ENCODE measurements around the gene PLN.

PLN gene

DNA sequence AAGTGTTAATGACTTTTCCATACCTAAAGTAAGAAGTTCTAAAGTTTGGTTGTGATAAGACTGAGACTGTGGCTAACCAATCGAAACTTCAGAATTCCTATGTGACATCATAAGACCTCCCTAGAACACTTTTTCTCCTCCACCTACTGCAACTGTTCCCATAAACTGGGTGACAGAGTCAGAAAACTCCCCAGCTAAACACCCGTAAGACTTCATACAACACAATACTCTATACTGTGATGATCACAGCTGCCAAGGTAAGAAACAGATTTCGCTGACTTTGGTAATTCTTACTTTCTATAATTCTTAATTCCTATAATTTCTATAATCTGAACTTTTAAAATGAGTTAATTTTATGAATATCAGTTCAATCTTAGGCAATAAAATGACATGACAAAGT is at the start of gene PLN:
Gene PLN (plus strand): TSS at position 161 of the 400 bp plus-strand sequence. CDS start 10,626 bp downstream, outside the sequence.
- ATAC-seq: no peak

DNA sequence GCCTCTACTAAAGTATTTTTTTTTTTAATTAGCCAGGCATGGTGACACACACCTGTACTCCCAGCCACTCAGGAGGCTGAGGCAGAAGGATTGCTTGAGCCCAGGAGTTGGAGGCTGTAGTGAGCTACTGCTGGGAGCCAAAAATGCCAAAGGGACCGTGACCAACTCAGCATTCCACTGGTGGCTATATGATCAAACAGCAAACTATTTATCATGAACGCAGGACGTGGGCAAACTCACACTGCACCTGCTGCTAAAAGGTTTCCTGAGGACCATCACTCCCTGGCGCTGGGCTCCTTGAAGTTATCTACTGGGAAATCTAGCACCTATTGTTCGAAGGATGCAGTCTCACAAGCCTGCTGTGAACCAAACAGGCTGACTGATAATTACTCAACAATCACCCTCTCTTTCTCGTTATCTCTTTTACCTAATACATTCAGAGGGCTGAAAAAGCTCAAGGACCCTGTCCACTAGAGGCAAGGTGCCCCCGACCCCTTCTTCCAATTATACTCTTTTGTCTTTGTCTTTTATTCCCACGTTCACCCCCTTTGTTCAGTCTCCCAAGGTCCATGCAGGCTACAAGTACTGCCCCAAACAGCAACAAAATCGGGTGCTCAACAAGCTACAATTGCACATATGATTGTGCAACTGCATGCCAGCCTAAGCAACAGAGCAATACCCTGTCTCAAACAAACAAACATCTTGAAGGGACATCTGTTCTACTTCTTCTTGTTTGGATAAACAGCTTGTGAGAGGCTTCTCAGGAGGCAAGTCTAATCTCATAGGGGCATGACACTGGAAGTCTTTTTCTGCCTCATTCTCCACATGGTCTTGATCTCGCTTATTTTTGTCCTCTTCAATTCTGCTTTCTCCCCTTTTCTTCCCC is 47.7 kb upstream of the PLN start:
- ATAC-seq: no peak

DNA sequence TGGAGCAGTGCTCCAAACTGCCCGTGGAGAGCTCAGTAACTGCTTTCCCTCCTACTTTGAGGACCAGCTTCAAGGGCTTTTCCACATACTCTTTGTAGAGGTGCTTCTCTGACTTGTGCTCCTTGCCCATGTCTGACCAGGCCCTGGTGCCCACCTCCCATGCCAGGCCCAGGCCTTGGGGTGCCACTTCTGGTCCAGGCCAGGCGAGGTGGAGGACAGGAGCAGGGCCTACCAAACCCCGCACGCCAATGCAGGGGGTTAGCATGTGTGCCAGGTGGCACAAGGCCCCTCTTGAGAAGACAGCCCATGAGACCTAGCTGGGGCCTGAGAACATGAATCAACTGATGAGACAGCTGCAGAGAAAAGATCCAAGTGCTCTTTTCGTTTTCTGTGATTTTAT is 47.0 kb upstream of the PLN start:
- ATAC-seq: no peak

DNA sequence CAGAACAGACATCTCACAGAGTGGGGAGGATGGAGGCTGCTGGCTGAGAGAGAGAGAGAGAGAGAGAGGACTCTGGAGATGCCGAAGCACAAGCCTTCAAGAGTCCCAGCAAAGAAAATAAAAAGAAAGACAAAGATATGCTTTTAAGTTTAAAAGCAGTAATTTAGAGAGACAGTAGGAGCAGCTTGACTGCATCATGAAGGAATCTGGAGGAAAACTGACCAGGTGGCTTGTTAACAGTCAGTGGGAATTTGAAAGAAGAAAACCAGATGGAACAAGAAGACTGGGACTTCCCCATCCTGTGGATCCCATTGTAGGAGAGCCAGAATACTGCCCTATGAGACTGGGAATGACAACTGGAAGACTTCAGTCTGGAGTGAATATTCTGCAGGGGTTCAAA is 46.3 kb upstream of the PLN start:
- ATAC-seq: no peak

DNA sequence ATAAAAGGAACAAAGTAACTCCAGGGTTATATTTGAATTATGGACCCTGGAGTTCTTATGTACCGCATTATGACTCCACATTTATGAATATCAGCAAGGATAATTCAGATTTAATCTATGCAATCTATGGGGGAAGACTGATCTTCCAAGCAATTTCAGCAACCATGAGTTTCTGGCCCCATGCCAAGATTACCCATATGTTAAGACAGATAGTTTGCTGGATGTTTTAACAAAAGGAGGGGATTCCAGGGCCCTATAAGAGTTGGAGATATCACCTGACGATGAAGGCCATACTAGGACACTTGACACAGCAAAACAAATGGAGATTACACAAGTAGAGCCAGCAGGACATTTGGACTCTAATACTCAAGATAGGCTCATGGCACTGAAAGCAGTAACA is 45.9 kb upstream of the PLN start:
- no peak for ATAC-seq

DNA sequence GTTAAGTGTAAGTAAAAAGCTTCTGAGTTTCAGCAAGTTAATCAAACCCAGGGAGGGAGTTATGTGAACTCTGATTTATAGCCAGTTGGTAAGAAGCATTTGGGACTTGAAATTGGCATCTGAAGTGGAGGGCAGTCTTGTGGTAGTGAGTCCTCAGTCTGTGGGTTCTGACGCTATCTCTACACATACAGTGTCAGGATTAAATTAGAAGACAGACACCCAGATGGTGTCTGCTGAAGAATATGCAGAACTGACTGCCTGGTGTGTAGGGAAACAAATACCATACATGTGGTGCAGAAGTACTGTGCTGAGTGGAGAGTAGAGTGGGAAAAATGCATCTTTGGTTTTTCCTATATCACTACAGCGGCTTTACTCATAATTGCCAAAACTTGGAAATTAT is 43.5 kb upstream of the PLN start:
- ATAC-seq: no peak

DNA sequence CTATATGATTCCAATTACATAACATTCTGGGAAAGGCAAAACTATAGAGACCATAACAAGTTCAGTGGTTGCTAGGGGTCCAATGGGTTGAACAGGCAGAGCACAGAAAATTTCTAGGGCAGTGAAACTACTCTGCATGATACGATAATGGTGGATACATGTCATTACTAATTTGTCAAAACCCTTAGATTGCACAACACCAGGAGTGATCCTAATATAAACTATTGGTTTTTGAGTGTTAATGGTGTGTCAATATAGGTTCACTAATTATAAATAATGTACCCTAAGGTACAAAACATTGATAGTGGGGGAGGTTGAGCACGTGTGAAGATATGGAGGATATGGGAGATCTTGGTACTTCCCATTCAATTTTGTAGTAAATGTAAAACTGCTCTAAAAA is 42.4 kb upstream of the PLN start:
- no peak for ATAC-seq

DNA sequence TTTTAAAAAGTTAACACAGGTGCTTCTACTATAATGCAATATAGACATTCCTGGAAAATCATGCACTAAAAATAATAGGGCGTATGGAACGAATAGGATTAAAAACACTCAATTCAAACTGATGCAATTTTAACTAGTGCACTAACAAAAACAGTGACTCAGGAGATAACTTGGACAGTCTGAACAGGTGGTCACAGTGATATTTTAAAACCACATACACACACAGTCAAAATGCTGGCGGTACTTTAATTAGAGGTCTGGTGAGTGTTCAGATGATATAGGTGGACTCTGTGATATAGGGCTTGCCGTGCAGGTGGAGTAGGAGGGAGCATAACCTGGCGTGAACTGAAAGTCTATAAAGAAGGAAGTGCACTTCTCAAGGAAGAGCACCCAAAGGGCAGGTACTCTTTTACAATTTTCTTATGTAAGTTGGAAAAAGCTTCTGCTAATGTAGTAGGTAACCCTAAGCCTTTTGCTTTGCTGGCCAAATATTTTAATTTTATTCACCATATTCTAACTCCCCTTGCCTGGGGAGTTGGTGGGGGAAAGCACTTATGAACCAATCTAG is 41.9 kb upstream of the PLN start:
- ATAC-seq: no peak

DNA sequence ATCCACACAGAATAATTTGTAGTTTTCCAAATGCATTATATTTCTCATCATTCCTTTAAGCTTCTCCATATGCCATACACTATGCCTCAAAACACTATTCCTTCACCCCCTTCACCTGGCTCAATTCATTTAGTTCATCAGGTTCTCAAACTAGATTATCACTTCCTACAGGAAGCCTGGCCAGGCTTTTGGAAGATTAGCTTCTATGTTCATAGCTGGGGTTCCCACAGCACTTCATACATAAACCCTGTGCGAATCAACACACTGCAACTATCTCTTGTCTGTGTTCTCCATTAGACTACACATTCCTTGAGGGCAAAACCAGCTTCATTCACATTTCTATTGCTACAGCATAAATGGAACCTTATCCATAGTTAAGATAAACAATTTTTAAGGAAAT is 40.5 kb upstream of the PLN start:
- no peak for ATAC-seq

DNA sequence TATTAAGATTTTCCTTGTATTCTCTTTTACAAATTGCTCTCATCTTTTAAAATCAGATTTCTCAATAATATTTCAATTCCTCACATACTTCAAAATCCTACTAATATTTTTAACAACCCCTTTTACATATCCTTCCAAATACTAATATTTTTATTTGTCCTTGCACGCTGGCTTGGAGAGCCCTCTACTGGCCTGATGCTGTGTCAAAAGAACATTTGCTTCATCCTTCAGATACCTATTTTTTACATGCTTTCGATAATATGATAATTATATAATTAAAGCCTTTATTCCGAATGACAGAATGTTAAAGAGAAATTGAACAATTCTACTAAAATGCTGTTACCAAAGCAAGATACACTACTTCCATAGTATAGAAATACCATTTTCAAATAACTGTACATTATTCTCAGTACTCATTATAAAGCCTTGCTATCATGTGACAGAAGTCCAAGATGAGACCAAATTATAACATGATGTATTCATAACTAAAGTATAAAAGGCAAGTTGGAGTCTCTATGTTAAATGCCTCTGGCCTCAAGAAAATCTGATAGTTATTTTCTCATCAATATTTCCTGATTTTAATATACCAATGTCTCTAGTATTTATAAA is 39.0 kb upstream of the PLN start:
- ATAC-seq: no peak

DNA sequence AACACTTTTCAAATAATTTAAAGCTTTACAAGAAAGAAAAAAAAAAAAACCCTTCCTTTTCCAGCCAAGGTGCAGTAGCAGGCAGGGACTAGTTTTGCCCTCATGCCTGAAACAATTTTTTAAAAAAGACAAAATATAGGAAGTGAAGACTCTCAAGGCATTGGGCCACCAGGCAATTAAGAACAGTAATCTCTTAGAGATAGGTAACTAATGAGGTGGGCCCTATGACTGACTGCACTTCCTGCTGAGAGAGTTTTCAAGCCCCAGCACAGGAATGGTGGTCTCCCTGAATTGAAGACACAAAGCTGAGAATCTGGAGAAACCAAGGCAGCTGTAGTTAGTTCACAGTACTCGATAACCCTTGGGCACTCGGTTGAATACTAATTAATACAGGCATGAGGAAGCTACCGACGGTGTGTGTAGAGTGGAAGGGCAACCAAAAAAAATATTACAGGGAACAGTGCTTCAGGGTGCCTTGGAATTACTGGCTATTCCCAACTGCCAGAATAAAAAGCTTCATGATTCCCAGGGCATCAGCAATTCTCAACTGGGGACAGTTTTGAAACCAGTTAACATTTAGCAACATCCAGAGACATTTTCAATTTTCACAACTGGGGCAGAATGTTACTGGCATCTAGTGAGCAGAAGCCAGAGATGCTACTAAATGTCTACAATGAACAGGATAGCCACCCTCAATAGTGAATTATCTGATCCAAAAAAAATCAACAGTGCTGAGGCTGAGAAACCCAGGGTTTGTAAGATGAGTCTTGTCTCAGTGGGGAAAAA is 36.0 kb upstream of the PLN start:
- no peak for ATAC-seq

DNA sequence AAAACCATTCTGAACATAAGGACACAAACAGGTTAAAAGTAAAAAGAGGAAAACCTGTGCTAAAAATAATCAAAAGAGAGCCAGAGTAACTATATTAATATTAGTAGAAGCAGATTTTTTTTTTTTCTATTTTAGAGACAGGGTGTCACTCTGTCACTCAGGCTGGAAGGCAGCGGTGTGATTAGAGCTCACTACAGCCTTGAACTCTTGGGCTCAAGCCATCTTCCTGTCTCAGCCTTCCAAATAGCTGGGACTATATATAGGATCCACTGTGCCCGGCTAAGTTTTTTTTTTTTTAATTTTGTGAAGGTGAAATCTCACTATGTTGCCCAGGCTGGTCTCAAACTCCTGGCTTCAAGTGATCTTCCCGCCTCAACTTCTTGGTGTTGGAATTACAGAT is 33.4 kb upstream of the PLN start:
- ATAC-seq: no peak

DNA sequence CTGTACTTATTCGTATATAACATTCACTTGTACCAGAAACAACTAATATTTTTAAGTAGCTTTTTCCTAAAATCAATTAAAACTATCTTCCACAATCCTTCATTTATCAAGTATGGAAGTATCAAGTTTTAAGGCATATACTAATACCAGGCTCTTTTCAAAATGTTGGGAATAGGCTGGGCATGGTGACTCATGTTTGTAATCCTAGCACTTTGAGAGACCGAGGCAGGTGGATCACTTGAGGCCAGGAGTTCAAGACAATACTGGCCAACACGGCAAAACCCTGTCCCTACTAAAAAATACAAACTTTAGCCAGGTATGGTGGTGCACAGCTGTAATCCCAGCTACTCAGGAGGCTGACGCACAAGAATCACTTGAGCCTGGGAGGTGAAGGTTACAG is 25.7 kb upstream of the PLN start:
- ATAC-seq: no peak

DNA sequence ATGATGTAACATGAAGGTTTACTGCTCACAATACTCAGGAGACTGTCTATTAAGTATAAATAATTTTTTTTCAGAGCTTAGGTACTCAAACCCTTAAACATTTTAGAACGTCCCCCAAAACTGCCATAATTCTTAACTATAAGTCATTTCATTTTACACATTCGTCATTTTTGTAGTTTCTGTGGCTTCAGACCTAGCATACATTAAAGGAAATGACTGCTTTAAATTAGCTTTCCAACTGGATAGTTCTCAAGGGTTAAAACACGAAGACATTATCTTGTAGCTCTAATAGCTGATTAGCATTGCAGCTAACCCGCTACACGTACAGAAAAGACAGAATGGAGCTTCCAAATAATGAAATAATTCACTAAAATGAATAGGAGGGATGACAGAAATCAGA is 24.9 kb upstream of the PLN start:
- ATAC-seq: no peak

DNA sequence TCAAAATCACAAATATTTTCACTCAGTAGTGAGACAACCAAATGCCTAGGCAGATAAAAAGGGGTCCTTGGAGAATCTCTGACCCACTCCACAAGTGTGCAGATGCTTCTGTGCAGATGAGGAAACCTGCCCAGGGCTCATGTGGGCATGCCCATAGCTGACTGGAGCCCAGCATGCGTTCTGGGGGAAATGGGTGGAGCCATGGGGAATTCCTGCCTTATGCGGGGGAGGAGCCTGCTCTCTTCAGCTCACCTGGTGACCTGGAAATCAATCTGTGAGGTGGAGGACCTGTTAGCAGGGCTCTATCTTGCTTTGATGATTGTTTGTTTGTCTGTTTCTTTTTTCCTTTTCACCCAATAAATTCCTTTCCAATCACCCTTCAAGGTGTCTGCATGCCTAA is 23.4 kb upstream of the PLN start:
- no peak for ATAC-seq

DNA sequence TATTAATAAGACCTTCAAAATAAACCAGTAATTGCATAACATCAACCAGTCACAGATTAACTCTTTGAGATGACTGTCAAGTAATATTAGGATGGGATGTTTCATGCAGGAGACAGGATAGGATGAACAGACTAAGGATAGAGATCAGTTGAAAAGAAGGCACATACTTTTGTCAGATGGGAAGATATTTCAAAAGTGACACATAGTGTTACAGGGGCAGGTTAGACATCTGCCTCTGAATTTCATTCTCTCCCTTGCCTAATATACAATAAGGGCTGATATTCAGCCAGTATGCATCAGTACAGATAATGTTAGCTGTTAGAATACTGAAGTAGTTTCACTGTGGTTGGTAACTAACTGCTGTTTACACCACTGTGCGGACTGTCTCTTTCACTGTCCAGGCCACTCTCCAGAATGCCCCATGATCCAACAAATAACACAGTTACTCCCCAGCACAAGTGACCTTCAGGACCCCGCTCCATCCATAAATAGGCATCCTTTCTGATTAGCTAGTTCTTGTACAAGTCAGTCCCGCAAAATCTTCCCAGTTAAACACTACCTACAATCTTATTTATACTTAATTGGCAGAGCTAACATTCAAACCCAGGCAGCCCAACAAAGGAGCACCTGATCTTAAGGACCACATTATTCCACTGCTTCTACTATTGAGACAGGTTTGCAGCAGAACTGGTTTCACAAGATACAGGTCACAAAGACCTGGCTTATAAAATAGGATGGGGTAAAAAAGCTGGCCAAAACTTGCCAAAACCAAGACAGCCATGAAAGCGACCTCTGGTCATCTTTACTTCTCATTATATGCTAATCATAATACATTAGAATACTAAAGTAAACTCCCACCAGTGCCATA is 21.9 kb upstream of the PLN start:
- no peak for ATAC-seq

DNA sequence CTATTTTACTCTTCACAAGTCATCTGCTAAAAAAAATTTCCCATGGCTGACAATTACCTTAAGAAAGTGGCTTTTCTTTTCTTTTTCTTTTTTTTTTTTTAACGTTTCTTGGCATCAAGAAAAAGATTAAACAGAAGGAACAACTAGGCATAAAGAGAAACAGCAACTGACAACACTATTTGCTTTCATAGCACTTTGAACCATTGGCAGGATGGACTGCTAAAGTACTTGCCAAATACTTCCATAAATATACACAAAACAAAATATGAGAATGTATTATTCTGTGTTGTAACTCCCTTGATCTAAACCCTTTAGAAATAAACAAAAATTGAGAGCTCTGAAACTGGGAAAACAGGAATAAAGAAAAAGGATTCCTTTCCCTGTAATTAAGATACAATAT is 20.0 kb upstream of the PLN start:
- ATAC-seq: no peak

DNA sequence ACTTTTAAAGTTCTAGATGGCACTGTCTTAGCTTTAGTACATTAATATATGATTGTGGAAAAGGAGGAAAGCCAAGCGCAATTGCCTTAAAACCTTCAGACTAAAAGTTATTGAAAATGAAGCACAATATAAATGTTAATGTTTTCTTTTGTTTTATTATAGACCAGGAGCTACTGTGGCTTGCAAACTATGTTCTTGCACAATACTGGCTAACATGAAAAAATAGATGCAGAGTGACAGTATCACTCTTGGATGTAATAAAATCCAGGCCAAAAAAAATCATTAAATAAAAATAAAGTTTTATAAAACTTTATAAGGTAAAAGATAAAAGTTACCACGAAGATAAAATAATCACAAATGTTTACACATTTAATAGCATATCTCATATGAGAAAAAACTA is 18.3 kb upstream of the PLN start:
- no peak for ATAC-seq

DNA sequence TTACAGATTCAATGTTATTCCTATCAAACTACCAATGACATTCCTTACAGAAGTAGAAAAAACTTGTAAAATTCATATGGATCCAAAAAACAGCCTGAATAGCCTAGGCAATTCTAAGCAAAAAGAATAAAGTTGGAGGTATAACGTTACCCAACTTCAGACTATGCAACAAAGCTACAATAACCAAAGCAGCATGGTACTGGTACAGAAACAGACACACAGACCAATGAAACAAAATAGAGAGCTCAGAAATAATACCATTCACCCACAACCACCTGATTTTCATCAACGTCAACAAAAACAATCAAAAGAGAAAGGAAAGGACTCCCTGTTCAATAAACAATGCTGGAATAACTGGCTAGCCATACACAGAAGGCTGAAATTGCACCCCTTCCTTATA is 17.2 kb upstream of the PLN start:
- no peak for ATAC-seq

DNA sequence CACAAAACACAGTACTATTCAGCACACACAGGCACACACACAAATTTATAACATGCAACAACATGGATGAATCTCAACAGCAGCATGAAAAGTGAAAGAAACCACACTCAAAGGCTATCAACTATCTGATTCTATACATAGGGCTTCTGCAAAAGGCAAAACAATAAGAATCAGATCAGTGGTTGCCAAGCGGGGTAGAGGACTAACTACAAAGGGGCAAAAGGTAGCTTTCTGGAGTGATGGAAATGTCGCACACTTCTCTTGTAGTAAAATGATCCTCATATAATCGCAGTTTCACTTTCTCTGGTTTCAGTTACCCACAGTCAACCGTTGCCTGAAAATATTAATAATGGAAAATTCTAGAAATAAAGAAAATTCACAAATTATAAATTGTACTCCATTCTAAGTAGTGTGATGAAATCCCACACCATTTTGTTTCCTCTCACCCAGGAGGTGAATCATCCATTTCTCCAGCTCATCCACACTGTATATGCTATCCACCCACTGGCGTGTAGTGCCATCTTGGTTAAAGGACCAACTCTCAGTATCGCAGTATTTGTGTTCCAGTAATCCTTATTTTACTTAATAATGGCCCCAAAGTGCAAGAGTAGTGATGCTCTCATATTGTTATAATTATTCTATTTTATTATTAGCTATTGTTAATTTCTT is 12.8 kb upstream of the PLN start:
- ATAC-seq: peak; percentile 25 to 36

DNA sequence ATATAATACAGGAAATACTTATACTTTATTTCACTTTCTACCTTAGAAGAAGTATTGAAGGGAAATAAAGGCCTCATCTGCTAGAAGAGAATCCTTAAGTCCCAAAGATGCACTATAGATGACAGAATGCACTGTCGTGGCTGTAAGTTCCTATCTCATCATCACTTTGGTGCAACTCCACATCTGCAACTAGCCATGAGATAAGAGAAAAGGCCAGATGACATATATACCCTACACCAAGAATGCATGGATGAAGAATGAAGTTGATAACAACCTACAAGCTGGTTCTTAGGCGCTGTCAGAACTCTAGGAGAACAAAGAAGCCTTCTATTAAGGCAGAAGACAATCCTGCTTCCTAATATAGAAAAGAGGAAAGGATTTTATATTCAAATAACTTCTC is 11.6 kb upstream of the PLN start:
- no peak for ATAC-seq

DNA sequence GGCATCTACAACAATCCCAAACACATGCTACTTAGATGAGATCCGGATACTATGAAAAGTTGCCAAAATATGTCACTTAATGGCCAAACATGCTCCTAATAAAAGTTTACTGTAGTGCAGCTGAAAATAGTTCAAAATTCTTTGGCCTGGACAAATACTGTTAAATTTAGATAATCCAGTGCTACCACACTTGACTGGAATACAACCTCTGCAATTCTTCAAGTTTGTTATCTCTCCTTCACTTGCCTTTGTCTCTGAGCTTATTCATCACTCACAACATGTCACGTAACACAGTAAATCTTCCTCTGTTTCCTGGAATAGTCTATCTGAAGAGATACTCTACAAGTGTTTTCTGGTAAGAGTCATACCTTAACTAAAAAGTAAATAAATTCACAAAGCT is 10.5 kb upstream of the PLN start:
- no peak for ATAC-seq
